Activated CD4-positive, alpha-beta T cell treated with anti-CD3 and anti-CD28 coated beads, Interleukin-2, amount 50 U/mL, for 4 hours (primary cell): ENCODE results near the gene KCNQ4.

ENCODE experiments used
- DNase-seq, 2 experiments: peaks; one replicate each; pipeline ENCODE4 v3.0.0-alpha.2; 2020

Gene KCNQ4

DNA sequence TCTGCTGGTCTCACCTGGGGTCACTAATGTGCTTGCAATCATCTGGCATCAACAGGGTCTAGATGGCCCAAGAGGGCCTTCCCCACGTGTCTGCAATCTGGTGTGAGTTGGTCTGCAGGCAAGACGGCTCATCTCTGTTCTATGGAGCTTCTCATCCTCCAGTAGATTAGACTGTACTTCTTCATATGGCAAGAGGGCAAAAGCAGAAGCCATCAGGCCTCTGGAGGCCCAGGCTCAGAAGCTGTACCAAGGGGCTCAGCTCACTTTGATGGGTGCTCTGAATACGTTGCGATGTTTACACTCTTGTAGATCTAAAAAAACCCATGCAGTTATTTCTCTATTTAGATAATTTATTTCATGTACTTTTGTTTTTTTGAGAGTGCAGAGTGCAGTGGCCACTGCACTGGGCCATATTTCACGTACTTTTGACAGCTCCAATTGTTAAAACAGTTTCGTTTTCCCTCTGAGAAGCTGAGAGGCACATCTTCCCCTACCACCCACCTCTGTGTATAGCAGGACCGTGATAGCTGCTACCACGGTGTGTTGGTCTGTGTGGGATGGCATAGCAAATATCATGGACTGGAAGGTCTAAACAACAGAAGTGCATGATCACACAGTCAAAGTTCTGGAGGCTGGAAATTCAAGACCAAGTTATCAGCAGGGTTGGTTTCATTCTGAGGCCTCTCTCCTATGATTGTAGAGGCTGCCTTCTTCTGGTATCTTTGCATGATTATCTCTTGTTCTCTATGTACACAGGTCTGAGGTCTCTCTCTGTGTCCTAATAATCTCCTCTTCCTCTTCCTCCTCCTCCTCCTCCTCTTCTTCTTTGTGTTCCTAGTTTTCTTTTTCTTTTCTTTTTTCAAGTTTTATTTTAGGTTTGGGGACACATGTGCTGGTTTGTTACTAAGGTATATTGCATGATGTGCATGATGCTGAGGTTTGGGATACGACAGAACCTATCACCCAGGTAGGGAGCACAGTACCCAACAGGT is 61.6 kb downstream of the KCNQ4 start:
- DNase-seq, result no peak

DNA sequence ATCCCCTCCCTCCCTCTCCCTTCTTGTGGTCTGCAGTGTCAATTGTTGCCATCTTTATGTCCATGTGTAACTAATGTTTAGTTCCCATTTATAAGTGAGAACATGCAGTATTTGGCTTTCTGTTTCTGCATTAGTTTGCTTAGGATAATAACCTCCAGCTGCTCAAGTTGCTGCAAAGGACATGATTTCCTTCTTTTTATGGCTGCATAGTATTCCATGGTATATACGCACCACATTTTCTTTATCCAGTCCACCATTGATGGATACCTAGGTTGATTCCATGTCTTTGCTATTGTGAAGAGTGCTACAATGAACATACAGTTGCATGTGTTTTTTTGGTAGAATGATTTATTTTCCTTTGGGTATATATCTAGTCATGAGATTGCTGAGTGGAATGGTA is 62.3 kb downstream of the KCNQ4 start:
- DNase-seq, result no peak

DNA sequence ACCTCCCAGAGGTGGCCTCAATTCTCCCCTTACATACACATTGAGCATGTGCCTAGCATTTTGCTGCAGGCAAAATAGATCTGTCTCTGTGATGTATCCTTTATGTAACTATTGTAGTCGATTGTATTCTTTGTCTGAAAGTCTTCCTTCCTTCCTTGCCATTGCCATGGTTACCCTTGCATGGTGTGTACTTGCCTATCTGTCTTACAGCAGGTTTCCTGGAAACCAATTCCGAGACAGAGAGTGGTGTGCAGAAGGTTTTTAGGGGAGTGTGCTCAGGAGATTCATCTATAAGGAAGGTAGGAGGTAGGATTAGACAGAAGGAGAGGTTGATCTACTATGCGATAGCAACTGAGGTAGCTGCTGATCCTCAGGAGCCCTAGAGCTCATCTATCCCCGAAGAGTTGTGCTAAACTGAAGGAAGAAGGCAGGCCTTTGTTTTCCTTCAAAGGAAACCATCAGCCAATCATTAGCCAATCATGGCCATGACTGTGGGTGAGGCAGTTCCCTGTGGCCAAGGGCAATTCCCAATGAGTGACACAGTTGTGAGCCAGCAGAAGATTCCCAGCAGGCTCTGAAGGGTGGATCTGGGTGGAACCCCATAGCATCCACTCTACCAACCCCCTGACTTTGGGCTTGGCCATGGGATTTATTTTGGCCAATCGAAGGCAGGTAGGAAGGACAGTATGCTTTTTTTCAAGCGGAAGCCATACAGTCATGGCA is 63.6 kb downstream of the KCNQ4 start:
- no peak for DNase-seq

DNA sequence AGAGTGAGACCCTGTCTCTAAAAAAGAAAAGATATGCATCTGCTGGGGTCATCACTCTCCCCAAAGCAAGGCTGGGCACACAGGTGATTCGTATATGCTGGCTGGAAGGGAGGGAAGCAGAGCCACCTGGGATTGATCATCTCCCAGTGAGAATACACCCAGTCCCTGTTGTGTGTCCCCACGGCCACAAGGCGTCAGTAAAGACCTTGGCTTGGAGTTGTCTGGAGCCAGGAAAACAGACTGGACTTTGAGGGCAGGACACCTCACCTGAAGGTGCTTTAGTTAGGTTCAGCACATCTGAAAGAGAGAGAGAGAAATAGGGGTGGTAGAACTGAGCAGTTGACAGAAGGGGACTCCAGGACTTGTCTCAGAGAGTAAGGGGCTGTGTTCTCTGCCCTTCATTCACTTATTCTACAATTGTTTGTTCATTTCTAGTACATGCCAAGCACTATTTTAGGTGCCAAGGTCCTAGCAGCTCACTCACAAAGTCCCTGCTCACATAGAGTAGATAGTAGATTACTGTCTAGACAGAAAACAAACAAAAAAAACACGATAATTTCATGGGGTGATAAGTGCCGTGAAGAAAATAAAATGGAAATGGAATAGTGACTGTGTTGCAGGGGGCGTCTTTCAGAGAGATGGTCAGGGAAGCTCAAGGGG is 65.1 kb downstream of the KCNQ4 start:
- DNase-seq, result no peak

DNA sequence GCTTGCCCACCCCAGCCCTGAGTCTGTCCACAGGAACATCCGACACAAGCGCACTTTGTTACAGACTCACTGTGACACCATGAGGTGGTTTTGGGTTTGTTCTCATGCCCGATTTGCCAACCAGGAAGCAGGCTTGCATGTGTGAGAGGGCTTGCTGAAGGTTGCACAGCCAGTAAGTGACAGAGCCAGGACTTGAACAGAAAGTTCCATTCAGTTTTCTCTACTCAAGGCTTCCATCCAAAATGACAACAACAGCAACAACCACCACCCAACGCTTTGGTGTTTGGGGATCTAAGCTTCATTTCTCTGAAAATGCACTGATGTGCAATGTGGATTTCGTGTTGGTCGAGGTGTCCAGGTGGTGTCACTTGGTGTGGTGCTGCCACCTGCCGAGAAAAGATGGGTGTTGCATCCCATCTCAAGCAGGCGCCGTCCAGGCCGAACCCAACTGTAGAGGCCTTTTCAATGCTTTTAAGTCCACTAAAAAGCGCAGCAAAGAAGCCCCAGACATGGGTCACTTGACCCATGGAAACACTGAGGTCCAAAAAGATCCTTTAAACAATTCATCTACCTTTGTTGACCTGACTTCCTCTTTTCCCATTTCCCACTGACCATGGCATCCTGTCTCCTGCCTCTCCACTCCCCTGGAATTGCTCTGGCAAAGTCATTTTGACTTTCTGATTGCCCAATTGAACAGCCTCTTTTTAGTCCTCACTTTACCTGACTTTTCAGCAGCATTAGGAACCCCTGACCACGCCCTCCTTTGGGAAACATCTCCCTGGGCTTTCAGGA is 66.4 kb downstream of the KCNQ4 start:
- DNase-seq, result peak; percentile 69 to 72

DNA sequence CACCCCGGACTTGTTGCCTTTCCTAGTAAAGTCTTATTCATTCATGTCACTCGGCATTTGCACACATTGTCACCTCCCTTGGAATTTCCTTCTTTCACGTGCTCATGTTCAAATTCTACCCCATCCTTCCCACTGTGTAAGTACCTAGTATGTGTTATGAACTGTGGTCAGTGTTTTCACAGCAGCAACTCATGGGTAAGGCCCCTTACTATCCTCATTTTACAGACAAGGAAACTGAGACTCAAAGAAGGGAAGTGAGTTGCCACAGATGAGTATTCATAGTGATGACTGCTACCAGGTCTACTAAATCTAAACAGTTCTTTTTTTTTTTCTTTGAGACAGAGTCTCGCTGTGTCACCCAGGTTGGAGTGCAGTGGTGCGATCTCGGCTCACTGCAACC is 68.1 kb downstream of the KCNQ4 start:
- DNase-seq, result no peak

DNA sequence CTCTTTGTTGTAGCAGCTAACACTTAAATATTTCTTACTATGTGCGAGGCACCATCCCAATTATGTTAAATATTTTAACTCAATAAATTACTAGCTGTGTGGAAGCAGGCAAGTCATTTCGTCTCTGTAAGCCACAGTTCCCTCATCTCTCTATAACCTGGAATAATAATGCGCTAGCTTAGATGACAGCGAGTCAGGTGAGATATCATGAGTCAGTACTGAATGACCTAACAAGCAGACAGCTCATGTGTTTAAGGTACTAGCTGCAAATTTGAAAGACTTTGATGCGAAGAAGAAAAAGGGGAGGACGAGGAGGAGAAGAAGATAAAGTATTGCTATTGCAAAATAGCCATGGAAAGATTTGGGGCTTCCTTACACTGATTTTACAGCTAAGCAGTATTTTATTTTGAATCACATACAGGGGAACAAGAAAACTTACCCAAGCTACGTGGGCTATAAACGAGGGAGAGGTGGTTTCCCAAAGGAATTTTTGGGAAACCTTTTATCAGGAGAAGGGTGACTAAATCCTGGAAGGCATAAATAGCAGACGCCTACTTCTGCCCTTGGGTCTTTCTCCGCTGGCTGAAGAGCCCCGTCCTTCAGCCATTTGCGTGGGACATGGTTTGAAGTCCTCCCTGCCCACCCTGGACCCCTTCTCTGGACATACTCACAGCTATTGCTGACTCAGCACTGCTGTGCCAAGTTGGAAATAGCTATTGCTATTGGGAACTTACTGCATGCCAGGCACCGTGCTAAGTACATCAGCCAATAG is 69.7 kb downstream of the KCNQ4 start:
- no peak for DNase-seq

DNA sequence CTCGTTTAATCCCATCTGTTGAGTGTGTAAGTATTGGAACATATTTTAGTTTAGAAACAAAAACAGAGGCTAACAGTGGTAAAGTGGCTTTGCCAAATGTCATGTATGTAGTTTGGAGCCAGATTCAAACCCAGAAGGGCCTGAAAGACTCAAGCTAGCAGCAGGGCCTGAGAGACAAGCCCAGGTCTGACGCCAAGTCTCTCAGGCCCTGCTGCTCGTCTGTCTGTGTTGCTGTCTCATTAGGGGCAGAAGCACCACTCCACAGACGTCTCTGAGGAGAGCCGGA is 70.2 kb downstream of the KCNQ4 start:
- DNase-seq, result no peak

DNA sequence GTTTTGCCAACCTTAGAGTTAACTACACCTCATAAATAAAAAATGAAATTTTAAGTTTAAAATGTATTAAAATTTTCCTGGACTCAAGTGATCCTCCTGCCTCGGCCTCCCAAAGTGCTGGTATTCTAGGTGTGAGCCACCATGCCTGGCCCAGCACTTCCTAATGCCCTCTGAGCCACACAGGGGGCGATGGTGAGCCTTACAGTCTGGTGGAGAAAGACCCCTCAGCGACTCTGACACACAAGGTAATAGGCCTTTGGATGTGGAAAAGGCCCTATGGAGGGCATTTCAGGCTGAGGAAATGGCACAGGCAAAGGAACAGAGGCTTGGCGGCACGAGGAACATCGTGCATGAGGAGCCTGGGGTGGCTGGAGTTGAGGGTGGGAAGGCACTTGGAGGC is 71.9 kb downstream of the KCNQ4 start:
- peak in 1 of 2 experiments; percentile 17 for DNase-seq

DNA sequence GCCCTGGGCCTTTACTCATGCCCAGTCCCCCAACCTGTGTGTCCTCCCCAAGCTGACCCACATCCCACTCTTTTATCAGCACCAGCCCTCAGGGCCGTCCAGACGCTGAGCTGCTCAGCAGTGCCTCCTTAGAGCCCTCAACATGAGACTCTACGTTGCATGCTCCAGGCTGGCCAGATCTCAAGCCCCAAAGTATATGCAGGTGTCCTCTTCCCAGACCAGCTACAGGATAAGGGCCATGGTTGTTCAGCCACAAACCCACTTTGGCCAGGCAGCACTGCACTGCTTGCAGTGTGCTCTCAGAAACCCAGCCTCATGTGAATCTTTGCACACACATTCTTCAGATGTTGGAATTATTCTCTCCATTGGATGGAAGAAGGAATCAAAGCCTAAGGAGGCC is 72.5 kb downstream of the KCNQ4 start:
- no peak for DNase-seq

DNA sequence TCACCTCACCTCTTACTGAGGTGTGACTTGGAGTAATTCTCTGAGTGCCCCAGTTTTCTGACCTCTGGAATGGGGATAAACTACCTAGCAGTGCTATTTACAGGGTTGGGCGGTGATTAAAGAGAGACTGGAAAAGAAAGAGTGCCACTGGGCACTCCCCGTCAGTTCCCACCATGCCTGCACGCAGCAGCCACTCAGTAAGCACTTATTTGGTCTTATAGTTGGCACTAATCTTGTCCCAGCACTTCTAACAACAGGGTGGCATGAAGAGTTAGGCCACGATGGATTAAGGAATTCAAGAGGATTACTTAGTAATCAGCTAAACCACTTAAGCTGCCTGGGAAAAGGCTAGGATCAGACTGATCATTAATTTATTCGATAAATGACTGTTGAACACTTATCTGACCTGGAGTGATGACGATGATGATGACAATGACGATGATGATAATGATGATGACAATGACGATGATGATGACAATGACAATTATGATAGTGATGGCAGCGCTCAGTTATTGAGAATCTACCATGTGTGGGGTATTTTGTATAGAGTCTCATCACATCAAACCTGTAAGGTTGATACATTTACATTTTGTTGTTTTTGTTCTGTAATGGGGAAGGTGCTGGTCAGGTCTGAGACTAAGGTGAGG is 73.2 kb downstream of the KCNQ4 start:
- DNase-seq, result no peak

DNA sequence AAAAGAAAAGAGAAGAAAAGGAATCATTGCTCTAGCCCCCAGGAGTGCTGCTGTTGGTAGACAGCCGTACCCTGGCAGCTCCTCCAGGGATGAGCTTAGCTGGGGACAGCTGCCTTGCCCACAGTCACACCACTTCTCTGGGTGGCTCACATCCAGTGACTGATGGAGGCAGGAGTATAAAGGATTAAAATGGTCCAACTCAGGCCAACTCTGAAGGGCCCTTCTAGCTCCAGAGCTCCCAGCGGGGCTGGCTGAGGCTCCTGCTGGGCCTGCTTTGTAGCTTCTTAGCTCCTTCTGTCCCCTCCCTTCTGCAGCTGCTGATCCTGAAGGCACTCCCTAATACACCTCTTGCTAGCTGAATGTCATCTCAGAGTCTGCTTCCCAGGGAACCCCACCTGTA is 74.2 kb downstream of the KCNQ4 start:
- DNase-seq, result no peak

DNA sequence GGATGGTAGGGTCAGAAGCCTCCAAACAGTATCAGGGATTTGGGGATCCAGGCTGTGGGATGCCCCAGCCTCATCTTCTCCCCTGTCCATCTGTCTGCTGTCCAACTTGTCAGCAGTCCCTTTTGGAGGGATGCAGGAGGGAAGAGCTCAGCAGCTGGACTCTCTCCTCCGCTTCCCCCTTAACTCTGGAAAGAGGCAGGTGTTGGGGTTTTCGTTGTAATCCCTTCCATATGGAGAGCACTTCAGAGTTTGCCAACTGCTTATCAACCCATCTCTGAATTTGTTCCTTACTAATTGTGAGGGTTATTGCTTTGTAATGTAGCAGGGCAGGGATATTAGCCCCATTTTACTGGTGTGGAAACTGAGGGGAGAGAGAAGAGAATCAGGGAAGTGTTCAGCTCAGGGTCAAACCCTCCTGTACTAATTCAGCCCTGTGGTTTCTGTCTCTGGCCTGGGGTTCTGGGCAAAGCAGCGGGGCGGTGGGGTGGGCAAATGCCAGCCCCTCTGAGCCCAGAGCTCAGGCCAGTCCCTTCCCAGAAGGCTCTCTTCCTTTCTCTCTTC is 75.3 kb downstream of the KCNQ4 start:
- no peak for DNase-seq

DNA sequence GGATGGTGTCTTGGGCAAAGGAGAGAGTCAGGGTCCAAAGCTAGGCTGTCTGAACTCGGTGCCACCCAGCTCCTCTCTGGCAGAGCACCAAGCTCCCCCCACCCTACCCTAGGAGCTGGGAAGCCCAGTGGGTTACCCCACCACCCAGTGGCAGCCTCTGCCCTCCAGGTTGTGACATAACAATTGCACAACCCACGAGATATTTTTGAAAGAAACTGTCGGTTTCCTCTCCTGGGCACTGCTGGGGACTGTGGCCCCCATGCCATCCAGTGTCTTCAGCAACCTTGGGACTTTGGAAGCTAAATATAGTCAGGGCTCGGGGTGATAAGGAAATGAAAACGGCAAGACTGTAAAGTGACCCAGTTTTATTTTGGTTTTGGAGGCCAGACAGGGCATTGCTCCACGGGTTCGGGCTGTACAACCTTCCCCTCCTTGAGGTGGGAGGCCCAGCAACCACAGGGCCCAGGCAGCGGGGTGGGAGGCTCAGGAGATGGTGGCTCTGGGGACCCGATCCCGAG is 77.2 kb downstream of the KCNQ4 start:
- DNase-seq, result no peak

DNA sequence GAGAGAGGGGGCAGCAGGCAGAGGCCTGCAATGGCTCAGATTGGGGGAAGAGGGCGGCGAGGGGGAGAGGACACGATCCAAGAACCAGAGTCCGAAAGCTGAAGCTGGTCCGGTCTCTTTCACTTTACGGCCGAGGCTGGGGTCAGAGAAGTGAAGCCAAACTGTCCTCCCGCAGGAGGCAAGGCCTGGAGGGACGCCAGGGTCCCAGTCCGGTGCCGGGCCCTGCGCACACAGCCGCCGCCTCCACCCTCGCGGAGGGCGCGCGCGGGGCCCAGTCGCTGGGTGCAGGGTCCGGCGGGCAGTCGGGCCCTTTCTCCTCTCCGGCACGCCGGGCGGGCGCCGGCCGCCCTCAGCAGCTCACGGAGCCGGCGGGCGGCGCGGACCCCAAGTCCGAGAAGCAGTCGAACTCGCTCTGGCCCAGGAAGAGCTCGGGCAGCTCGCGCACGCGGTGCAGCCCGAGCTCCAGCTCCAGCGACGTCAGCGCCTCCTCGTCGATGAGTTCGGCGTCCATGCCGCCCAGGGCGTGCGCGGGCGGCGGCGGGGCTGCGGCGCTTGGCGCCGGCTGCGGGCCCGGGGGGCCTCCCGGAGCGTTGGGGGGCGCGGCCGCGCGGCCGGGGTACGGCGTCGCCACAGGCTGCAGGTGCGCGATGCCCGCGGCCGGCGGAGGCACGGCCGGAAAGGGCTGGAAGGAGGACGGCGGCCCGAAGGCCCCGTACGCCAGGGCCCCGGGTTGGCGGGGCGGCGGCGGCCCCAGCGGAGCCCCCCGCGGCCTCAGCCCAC is 77.8 kb downstream of the KCNQ4 start:
- peak in 1 of 2 experiments; percentile 37 for DNase-seq

DNA sequence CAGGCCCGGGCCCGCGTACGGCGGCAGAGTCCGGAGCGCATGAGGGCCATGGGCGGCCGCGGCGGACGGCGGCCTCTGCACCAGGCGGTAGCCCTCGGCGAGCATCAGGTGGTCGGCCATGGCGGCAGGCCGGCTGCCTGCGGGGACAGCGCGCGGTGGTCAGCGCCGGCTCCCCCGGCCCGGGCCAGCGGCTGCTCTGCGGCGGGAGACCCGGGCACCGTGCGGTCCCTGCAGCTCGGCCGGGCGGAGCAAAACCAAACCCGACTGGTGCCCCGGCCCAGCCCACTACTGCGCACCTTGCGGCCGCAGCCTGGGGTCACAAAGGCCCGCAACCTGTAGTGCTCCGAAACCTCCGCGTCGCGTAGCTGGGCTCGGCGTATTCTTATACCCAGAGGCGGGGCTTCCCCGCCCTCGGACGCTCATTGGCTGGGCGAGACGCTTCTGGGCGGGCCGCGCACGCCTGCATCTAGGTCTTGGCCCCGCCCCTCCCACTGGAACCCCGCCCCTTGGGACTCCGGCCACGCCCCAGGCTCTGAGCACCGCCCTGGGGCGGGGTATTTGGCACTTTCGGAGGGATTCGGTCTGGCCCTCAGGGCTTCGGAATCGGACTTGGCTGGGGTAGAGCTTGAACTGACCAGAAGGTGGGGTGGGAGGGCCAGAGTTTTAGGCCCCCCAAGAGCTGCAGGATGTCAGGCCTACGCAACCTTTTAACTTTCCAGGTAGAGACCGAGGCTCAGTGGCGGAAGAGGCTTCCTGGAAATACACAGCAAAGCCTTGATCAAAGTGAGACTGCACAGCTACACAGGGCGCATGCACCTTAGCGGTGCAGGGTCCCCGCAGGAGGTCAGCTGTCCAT is 78.6 kb downstream of the KCNQ4 start, which contains the start of gene CITED4:
Gene CITED4, minus strand, starts transcription at position 356 of the 856 bp plus-strand sequence. Its CDS starts 236 bp downstream, at position 120.
- DNase-seq, result peak; percentile 95 to 96

DNA sequence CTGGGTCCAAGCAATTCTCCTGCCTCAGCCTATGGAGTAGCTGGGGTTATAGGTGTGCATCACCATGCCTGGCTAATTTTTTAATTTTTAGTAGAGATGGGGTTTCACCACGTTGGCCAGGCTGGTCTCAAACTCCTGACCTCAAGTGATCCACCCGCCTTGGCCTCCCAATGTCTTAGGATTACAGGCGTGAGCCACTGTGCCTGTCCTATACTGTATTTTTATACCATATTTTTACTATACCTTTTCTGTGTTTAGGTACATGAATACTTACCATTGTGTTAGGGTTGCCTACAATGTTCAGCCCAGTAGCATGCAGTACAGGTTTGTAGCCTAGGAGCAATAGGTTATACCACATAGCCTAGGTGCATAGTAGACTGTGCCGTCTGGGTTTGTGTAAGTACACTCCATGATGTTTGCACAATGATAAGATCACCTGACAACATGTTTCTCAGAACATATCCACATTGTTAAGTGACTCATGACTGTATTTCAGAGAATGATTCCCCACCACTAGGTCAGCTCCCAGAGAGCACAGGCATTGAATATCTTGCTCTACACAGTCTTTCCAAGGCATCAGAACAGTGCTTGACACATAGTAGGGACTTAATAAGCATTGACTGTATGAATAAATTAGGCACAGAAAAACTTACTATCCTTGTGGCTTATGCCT is 84.6 kb downstream of the KCNQ4 start:
- no peak for DNase-seq

DNA sequence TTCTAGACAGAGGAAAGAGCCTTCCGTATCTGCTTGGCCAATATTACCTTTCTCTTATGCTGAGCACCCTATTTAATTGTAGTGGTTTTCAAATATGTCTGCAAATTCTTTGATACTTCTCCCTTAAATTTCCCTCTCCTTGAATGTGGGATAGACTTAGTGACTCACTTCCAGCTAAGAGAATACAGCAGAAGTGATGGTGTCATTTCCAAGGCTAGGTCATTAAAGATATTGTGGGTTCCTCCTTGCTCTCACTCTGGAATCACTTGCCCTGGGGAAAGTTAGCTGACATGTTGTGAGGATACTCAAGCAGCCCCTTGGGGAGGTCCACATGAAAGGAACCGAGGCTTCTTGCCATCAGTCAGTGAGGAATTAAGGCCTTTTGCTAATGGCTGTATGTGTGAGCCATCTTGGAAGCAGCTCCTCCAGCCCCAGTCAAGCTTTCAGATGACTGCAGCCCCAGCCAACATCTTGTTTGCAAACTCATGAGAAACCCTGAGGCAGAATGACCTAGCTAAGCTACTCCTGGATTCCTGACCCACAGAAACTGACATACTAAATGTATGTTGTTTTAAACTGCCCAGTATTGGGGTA is 86.6 kb downstream of the KCNQ4 start:
- DNase-seq, result no peak
